Measurements from ENCODE around the gene ACOX1.
"Not testable (repeated sequence)": the region's sequence is repeated elsewhere in the genome, so short reads cannot be mapped to it uniquely, and the experiment has no call there.

The ACOX1 gene

GRCh38 chr17:75979705-75980187, 780 bp upstream of the ACOX1 start:
- no peak for DNase-seq

- DNase-seq: peak; percentile 78
These were observed 2.7 kb downstream of the ACOX1 start for GRCh38 chr17:75976175-75976848.

- no peak for DNase-seq
These were observed 3.2 kb downstream of the ACOX1 start for GRCh38 chr17:75975757-75976174.

GRCh38 chr17:75975187-75975586, 3.8 kb downstream of the ACOX1 start:
- not testable (repeated sequence) for DNase-seq

GRCh38 chr17:75970626-75971025, 8.3 kb downstream of the ACOX1 start:
- DNase-seq: no peak

- peak; percentile 64 for DNase-seq
These were observed 8.9 kb downstream of the ACOX1 start for GRCh38 chr17:75970011-75970523.

- not testable (repeated sequence) for DNase-seq
These were observed 9.9 kb downstream of the ACOX1 start for GRCh38 chr17:75969044-75969443.

- DNase-seq: no peak
These were observed 13.5 kb downstream of the ACOX1 start for GRCh38 chr17:75965468-75965867.

GRCh38 chr17:75959839-75960511, 19.0 kb downstream of the ACOX1 start:
- DNase-seq: no peak

- peak; percentile 47 for DNase-seq
These were observed 19.7 kb downstream of the ACOX1 start for GRCh38 chr17:75959051-75959838.

- DNase-seq: peak; percentile 96
These were observed 28.0 kb downstream of the ACOX1 start for GRCh38 chr17:75950855-75951554.

GRCh38 chr17:75950421-75950820, 28.5 kb downstream of the ACOX1 start:
- no peak for DNase-seq

- DNase-seq: no peak
These were observed 33.8 kb downstream of the ACOX1 start for GRCh38 chr17:75945211-75945610.

- DNase-seq: peak; percentile 57
These were observed 35.5 kb downstream of the ACOX1 start for GRCh38 chr17:75943491-75943890.

- no peak for DNase-seq
These were observed 36.5 kb downstream of the ACOX1 start for GRCh38 chr17:75942473-75942872.

- DNase-seq: no peak
These were observed 37.5 kb downstream of the ACOX1 start for GRCh38 chr17:75941442-75941819.

GRCh38 chr17:75940727-75941441, 38.1 kb downstream of the ACOX1 start, which contains the start of gene FBF1:
Gene FBF1, minus strand, starts transcription at chr17:75941042. Its CDS starts 2,893 bp downstream, at chr17:75938149.
- peak; percentile 96 for DNase-seq

GRCh38 chr17:75937652-75938051, 41.3 kb downstream of the ACOX1 start:
- DNase-seq: no peak

GRCh38 chr17:75933808-75934207, 45.2 kb downstream of the ACOX1 start:
- no peak for DNase-seq

GRCh38 chr17:75932852-75933251, 46.1 kb downstream of the ACOX1 start:
- DNase-seq: no peak

GRCh38 chr17:75931062-75931461, 47.9 kb downstream of the ACOX1 start:
- DNase-seq: no peak

All from hematopoietic multipotent progenitor cell treated with erythropoietin and hydrocortisone succinate and interleukin-3 and kit ligand, for 6 days (in vitro differentiated cells).